ENCODE data around the gene TMEM139.
A peak's percentile ranks its signal among the peaks of the same experiment; 100 is the strongest.

The TMEM139 gene

GRCh38 chr7:143299346-143299745 lies 14.6 kb downstream of the TMEM139 start:
- H3K23ac ChIP-seq (ENCODE audit: low read length in 2 of 2), result no peak overlapping the region
- H3K4me1 ChIP-seq (ENCODE audit: control insufficient read depth, insufficient read depth, low read depth, low read length), result peaks cover 3% of the 10 kb centered on the region
- peaks cover 30 to 89% of the 10 kb centered on the region in 2 experiments for H3K36me3 ChIP-seq (ENCODE audit: control insufficient read depth in 1 of 2, insufficient read depth in 2 of 2, low read depth in 1 of 2, low read length in 2 of 2)
- no peak overlapping the region for H3K9ac ChIP-seq (ENCODE audit: low read length)
- DNase-seq, result peak; percentile 56
- no peak overlapping the region for H2BK120ac ChIP-seq (ENCODE audit: low read depth, low read length)
- H2AFZ ChIP-seq (ENCODE audit: low read depth, low read length), result no peak overlapping the region
- H2BK12ac ChIP-seq (ENCODE audit: low read length in 2 of 2), result no peak overlapping the region
- no peak overlapping the region for H4K91ac ChIP-seq (ENCODE audit: low read length)
- no peak overlapping the region for H3K18ac ChIP-seq (ENCODE audit: low read depth in 1 of 2, low read length in 2 of 2)
- no peak overlapping the region for H3K4me2 ChIP-seq (ENCODE audit: low read length, poor library complexity, severe bottlenecking)
- WGBS, result 85% methylated on average over 1 of the region's 2 CpGs
- H3K27ac ChIP-seq (ENCODE audit: low read length, poor library complexity, severe bottlenecking), result no peak overlapping the region
- H3K14ac ChIP-seq (ENCODE audit: low read length in 2 of 2), result no peak overlapping the region
- H4K8ac ChIP-seq (ENCODE audit: low read length), result no peak overlapping the region
- H3K4me3 ChIP-seq (ENCODE audit: insufficient read depth in 1 of 2, low read depth in 1 of 2, low read length in 2 of 2), result no peak overlapping the region
- no peak overlapping the region for H3K4ac ChIP-seq (ENCODE audit: low read depth in 1 of 2, low read length in 2 of 2)
- H3K79me1 ChIP-seq (replicated peaks; ENCODE audit: low read length, poor library complexity, severe bottlenecking), result peaks cover 19% of the 10 kb centered on the region
- no peak overlapping the region for H2AK5ac ChIP-seq (ENCODE audit: low read length, severe bottlenecking)
- H3K9me3 ChIP-seq (ENCODE audit: control insufficient read depth, low read length), result no peaks in the 10 kb centered on the region
- no peak overlapping the region for H2BK15ac ChIP-seq (ENCODE audit: low read depth, poor library complexity, severe bottlenecking)
- no peaks in the 10 kb centered on the region for H3K27me3 ChIP-seq (ENCODE audit: control insufficient read depth in 1 of 2, insufficient read depth in 1 of 2, low read length in 2 of 2)
- H2BK5ac ChIP-seq (ENCODE audit: low read depth, low read length, poor library complexity, severe bottlenecking), result no peak overlapping the region

DNA sequence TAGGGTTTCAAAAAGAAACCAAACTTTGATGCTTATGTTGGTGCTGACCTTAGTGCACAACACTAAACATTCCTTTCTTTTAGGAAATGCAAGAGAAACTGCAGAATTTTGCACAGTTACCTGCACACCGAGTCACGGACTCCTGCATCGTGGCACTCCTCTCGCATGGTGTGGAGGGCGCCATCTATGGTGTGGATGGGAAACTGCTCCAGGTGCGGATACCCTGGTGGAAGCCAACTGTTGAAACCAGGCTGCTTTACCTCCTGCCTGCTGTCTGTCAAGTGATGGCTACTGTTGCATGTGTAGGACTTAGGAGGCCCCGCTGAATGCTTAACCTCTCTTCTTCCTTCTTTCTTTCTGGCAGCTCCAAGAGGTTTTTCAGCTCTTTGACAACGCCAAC lies 15.1 kb downstream of the TMEM139 start:
- H3K27ac ChIP-seq (ENCODE audit: low read length, poor library complexity, severe bottlenecking), result no peak overlapping the region
- H4K91ac ChIP-seq (ENCODE audit: low read length), result no peak overlapping the region
- 89% methylated on average over 8 of the region's 8 CpGs for WGBS
- no peak overlapping the region for H2BK120ac ChIP-seq (ENCODE audit: low read depth, low read length)
- H2BK5ac ChIP-seq (ENCODE audit: low read depth, low read length, poor library complexity, severe bottlenecking), result no peak overlapping the region
- peak overlapping the region; percentile 40 for H4K8ac ChIP-seq (ENCODE audit: low read length)
- H3K4ac ChIP-seq (ENCODE audit: low read depth in 1 of 2, low read length in 2 of 2), result peak overlapping the region in 1 of 2 experiments; percentile 35
- H3K27me3 ChIP-seq (ENCODE audit: control insufficient read depth in 1 of 2, insufficient read depth in 1 of 2, low read length in 2 of 2), result no peaks in the 10 kb centered on the region
- H3K4me3 ChIP-seq (ENCODE audit: insufficient read depth in 1 of 2, low read depth in 1 of 2, low read length in 2 of 2), result no peak overlapping the region
- H3K23ac ChIP-seq (ENCODE audit: low read length in 2 of 2), result peak overlapping the region in 1 of 2 experiments; percentile 2
- peak overlapping the region in 1 of 2 experiments; percentile 39 for H2BK12ac ChIP-seq (ENCODE audit: low read length in 2 of 2)
- peaks cover 3% of the 10 kb centered on the region for H3K4me1 ChIP-seq (ENCODE audit: control insufficient read depth, insufficient read depth, low read depth, low read length)
- peaks cover 31 to 89% of the 10 kb centered on the region in 2 experiments for H3K36me3 ChIP-seq (ENCODE audit: control insufficient read depth in 1 of 2, insufficient read depth in 2 of 2, low read depth in 1 of 2, low read length in 2 of 2)
- peak; percentile 25 for DNase-seq
- no peak overlapping the region for H3K4me2 ChIP-seq (ENCODE audit: low read length, poor library complexity, severe bottlenecking)
- H3K9ac ChIP-seq (ENCODE audit: low read length), result no peak overlapping the region
- H2BK15ac ChIP-seq (ENCODE audit: low read depth, poor library complexity, severe bottlenecking), result no peak overlapping the region
- H3K9me3 ChIP-seq (ENCODE audit: control insufficient read depth, low read length), result no peaks in the 10 kb centered on the region
- H3K79me1 ChIP-seq (replicated peaks; ENCODE audit: low read length, poor library complexity, severe bottlenecking), result peaks cover 22% of the 10 kb centered on the region
- H2AFZ ChIP-seq (ENCODE audit: low read depth, low read length), result no peak overlapping the region
- no peak overlapping the region for H3K18ac ChIP-seq (ENCODE audit: low read depth in 1 of 2, low read length in 2 of 2)
- no peak overlapping the region for H2AK5ac ChIP-seq (ENCODE audit: low read length, severe bottlenecking)
- no peak overlapping the region for H3K14ac ChIP-seq (ENCODE audit: low read length in 2 of 2)

DNA sequence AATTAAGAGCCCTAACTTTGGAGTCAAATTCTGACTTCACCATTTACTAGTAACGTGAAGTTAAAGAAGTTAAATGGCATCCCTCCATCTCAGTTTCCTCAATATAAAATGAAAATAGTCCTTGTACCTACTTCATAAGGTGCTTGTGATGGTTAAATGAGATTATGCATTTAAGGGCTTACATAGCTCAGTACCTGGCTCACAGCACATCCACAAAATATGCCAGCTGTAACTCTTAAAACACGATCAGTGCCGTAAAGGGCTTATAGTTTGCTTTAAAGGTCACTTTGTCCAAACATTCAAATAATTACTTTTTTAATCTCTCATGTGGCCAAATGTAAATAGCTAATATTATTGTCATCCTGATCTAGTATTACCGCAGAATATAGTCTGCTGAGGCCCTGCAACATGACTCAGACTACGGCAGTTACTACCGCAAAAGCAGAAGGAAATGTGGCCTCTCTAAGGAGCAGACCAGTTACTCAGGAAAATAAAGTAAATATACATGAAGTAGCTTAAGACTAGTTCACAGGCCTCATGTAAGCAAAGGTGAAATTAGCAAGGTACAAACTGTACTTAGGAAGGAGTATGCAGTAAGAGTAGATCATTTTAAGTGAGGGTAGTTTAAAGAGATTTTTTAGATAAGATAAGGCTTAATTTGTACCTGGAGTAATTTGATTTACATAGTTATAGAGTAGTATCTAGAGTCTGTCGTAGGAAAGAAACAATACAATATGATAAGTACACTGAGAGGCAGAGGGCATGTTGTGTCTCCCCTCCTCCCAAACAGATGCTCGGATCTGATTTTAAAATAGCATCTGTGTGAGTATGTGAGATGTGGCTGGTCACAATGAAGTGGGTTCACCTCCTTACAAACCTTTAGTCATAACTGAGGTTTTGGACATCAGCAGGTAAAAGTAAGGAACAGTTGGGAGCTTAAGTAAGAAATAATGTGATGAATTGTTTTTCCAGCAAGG lies 16.5 kb downstream of the TMEM139 start:
- peak; percentile 49 for DNase-seq
- no peak overlapping the region for H2BK12ac ChIP-seq (ENCODE audit: low read length in 2 of 2)
- no peak overlapping the region for H2AK5ac ChIP-seq (ENCODE audit: low read length, severe bottlenecking)
- no peak overlapping the region for H3K4ac ChIP-seq (ENCODE audit: low read depth in 1 of 2, low read length in 2 of 2)
- no peak overlapping the region for H4K8ac ChIP-seq (ENCODE audit: low read length)
- no peak overlapping the region for H3K18ac ChIP-seq (ENCODE audit: low read depth in 1 of 2, low read length in 2 of 2)
- H3K36me3 ChIP-seq (ENCODE audit: control insufficient read depth in 1 of 2, insufficient read depth in 2 of 2, low read depth in 1 of 2, low read length in 2 of 2), result peaks cover 35 to 88% of the 10 kb centered on the region in 2 experiments
- peaks cover 26% of the 10 kb centered on the region for H3K79me1 ChIP-seq (replicated peaks; ENCODE audit: low read length, poor library complexity, severe bottlenecking)
- no peak overlapping the region for H3K14ac ChIP-seq (ENCODE audit: low read length in 2 of 2)
- WGBS, result 87% methylated on average over 5 of the region's 8 CpGs
- H3K23ac ChIP-seq (ENCODE audit: low read length in 2 of 2), result no peak overlapping the region
- no peaks in the 10 kb centered on the region for H3K9me3 ChIP-seq (ENCODE audit: control insufficient read depth, low read length)
- H2BK120ac ChIP-seq (ENCODE audit: low read depth, low read length), result no peak overlapping the region
- no peak overlapping the region for H3K9ac ChIP-seq (ENCODE audit: low read length)
- H3K27me3 ChIP-seq (ENCODE audit: control insufficient read depth in 1 of 2, insufficient read depth in 1 of 2, low read length in 2 of 2), result no peaks in the 10 kb centered on the region
- no peak overlapping the region for H3K27ac ChIP-seq (ENCODE audit: low read length, poor library complexity, severe bottlenecking)
- H2BK15ac ChIP-seq (ENCODE audit: low read depth, poor library complexity, severe bottlenecking), result no peak overlapping the region
- H2BK5ac ChIP-seq (ENCODE audit: low read depth, low read length, poor library complexity, severe bottlenecking), result no peak overlapping the region
- H2AFZ ChIP-seq (ENCODE audit: low read depth, low read length), result no peak overlapping the region
- no peak overlapping the region for H3K4me3 ChIP-seq (ENCODE audit: insufficient read depth in 1 of 2, low read depth in 1 of 2, low read length in 2 of 2)
- peaks cover 3% of the 10 kb centered on the region for H3K4me1 ChIP-seq (ENCODE audit: control insufficient read depth, insufficient read depth, low read depth, low read length)
- H4K91ac ChIP-seq (ENCODE audit: low read length), result no peak overlapping the region
- H3K4me2 ChIP-seq (ENCODE audit: low read length, poor library complexity, severe bottlenecking), result no peak overlapping the region

DNA sequence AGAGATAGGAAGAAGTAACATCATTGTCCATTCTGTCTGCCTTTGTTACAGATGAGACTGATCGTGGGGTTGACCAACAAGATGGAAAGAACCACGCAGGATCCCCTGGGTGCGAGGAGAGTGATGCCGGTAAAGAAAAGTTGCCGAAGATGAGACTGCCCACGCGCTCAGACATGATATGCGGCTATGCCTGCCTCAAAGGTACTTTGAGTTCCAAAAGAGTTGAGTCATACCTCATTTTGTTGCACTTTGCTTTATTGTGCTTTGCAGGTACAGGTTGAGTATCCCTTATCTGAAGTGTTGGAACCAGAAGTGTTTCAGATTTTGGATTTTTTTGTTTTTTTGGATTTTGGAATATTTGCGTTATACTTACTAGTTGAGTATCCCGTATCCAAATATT lies 19.0 kb downstream of the TMEM139 start:
- no peak overlapping the region for H3K14ac ChIP-seq (ENCODE audit: low read length in 2 of 2)
- H3K9ac ChIP-seq (ENCODE audit: low read length), result no peak overlapping the region
- H3K4me2 ChIP-seq (ENCODE audit: low read length, poor library complexity, severe bottlenecking), result no peak overlapping the region
- H4K8ac ChIP-seq (ENCODE audit: low read length), result no peak overlapping the region
- H3K27me3 ChIP-seq (ENCODE audit: control insufficient read depth in 1 of 2, insufficient read depth in 1 of 2, low read length in 2 of 2), result no peaks in the 10 kb centered on the region
- no peak overlapping the region for H2BK5ac ChIP-seq (ENCODE audit: low read depth, low read length, poor library complexity, severe bottlenecking)
- H2BK120ac ChIP-seq (ENCODE audit: low read depth, low read length), result no peak overlapping the region
- peaks cover 41 to 88% of the 10 kb centered on the region in 2 experiments for H3K36me3 ChIP-seq (ENCODE audit: control insufficient read depth in 1 of 2, insufficient read depth in 2 of 2, low read depth in 1 of 2, low read length in 2 of 2)
- H3K4me3 ChIP-seq (ENCODE audit: insufficient read depth in 1 of 2, low read depth in 1 of 2, low read length in 2 of 2), result peak overlapping the region in 1 of 2 experiments; percentile 5
- peaks cover 3% of the 10 kb centered on the region for H3K4me1 ChIP-seq (ENCODE audit: control insufficient read depth, insufficient read depth, low read depth, low read length)
- H4K91ac ChIP-seq (ENCODE audit: low read length), result no peak overlapping the region
- H3K18ac ChIP-seq (ENCODE audit: low read depth in 1 of 2, low read length in 2 of 2), result no peak overlapping the region
- no peak overlapping the region for H2BK15ac ChIP-seq (ENCODE audit: low read depth, poor library complexity, severe bottlenecking)
- no peak overlapping the region for H2BK12ac ChIP-seq (ENCODE audit: low read length in 2 of 2)
- peaks cover 26% of the 10 kb centered on the region for H3K79me1 ChIP-seq (replicated peaks; ENCODE audit: low read length, poor library complexity, severe bottlenecking)
- DNase-seq, result no peak
- H2AK5ac ChIP-seq (ENCODE audit: low read length, severe bottlenecking), result no peak overlapping the region
- WGBS, result 93% methylated on average over 8 of the region's 10 CpGs
- H2AFZ ChIP-seq (ENCODE audit: low read depth, low read length), result no peak overlapping the region
- no peaks in the 10 kb centered on the region for H3K9me3 ChIP-seq (ENCODE audit: control insufficient read depth, low read length)
- H3K4ac ChIP-seq (ENCODE audit: low read depth in 1 of 2, low read length in 2 of 2), result no peak overlapping the region
- no peak overlapping the region for H3K23ac ChIP-seq (ENCODE audit: low read length in 2 of 2)
- H3K27ac ChIP-seq (ENCODE audit: low read length, poor library complexity, severe bottlenecking), result no peak overlapping the region
